ENCODE results near the gene ATRNL1.

The ATRNL1 gene

GRCh38 chr10:115921795-115922194, 828.6 kb downstream of the ATRNL1 start:
- Mint-ChIP-seq H3K27me3 (ENCODE audit: low read depth) (no peaks in the 10 kb centered on the region), H3K4me3 (no peak overlapping the region), H3K4me1 (ENCODE audit: low read depth) (no peaks in the 10 kb centered on the region), H3K9me3 (no peaks in the 10 kb centered on the region), H3K36me3 (ENCODE audit: low read depth) (no peaks in the 10 kb centered on the region), H3K27ac (no peak overlapping the region)

- H3K4me1 Mint-ChIP-seq (ENCODE audit: low read depth) = no peaks in the 10 kb centered on the region
Observed at GRCh38 chr10:115931309-115931708, 838.1 kb downstream of the ATRNL1 start.

GRCh38 chr10:115932099-115932498, 838.9 kb downstream of the ATRNL1 start:
- Mint-ChIP-seq H3K9me3 (no peaks in the 10 kb centered on the region), H3K27me3 (ENCODE audit: low read depth) (no peaks in the 10 kb centered on the region), H3K27ac (no peak overlapping the region), H3K4me1 (ENCODE audit: low read depth) (no peaks in the 10 kb centered on the region), H3K36me3 (ENCODE audit: low read depth) (no peaks in the 10 kb centered on the region), H3K4me3 (no peak overlapping the region)

More at GRCh38 chr10:115931309-115931708, 838.1 kb downstream of the ATRNL1 start:
- Mint-ChIP-seq H3K27me3 (ENCODE audit: low read depth) (no peaks in the 10 kb centered on the region), H3K9me3 (no peaks in the 10 kb centered on the region), H3K36me3 (ENCODE audit: low read depth) (no peaks in the 10 kb centered on the region), H3K4me3 (no peak overlapping the region), H3K27ac (no peak overlapping the region)

- Mint-ChIP-seq H3K9me3 (no peaks in the 10 kb centered on the region), H3K4me3 (no peak overlapping the region), H3K36me3 (ENCODE audit: low read depth) (no peaks in the 10 kb centered on the region), H3K4me1 (ENCODE audit: low read depth) (no peaks in the 10 kb centered on the region), H3K27ac (no peak overlapping the region), H3K27me3 (ENCODE audit: low read depth) (no peaks in the 10 kb centered on the region)
Observed at GRCh38 chr10:115933098-115933497, 839.9 kb downstream of the ATRNL1 start.

GRCh38 chr10:115935731-115936130, 842.6 kb downstream of the ATRNL1 start:
- no peak overlapping the region for H3K4me3 Mint-ChIP-seq
- no peaks in the 10 kb centered on the region for H3K36me3 Mint-ChIP-seq (ENCODE audit: low read depth)
- H3K27me3 Mint-ChIP-seq (ENCODE audit: low read depth) = no peaks in the 10 kb centered on the region
- no peak overlapping the region for H3K27ac Mint-ChIP-seq
- H3K9me3 Mint-ChIP-seq = no peaks in the 10 kb centered on the region
- no peaks in the 10 kb centered on the region for H3K4me1 Mint-ChIP-seq (ENCODE audit: low read depth)

GRCh38 chr10:115936926-115937767, 844.0 kb downstream of the ATRNL1 start:
- Mint-ChIP-seq H3K4me1 (ENCODE audit: low read depth) (no peaks in the 10 kb centered on the region), H3K4me3 (no peak overlapping the region), H3K27ac (no peak overlapping the region), H3K36me3 (ENCODE audit: low read depth) (no peaks in the 10 kb centered on the region), H3K27me3 (ENCODE audit: low read depth) (no peaks in the 10 kb centered on the region), H3K9me3 (no peaks in the 10 kb centered on the region)

GRCh38 chr10:115937768-115938056, 844.5 kb downstream of the ATRNL1 start:
- Mint-ChIP-seq H3K9me3 (no peaks in the 10 kb centered on the region), H3K4me3 (no peak overlapping the region), H3K27me3 (ENCODE audit: low read depth) (no peaks in the 10 kb centered on the region), H3K27ac (no peak overlapping the region), H3K4me1 (ENCODE audit: low read depth) (no peaks in the 10 kb centered on the region), H3K36me3 (ENCODE audit: low read depth) (no peaks in the 10 kb centered on the region)

GRCh38 chr10:115939101-115939854, 846.1 kb downstream of the ATRNL1 start:
- Mint-ChIP-seq H3K4me1 (ENCODE audit: low read depth) (no peaks in the 10 kb centered on the region), H3K9me3 (no peaks in the 10 kb centered on the region), H3K27me3 (ENCODE audit: low read depth) (no peaks in the 10 kb centered on the region), H3K27ac (no peak overlapping the region), H3K36me3 (ENCODE audit: low read depth) (no peaks in the 10 kb centered on the region), H3K4me3 (no peak overlapping the region)

- H3K27me3 Mint-ChIP-seq (ENCODE audit: low read depth) = no peaks in the 10 kb centered on the region
- H3K27ac Mint-ChIP-seq = no peak overlapping the region
- H3K4me1 Mint-ChIP-seq (ENCODE audit: low read depth) = no peaks in the 10 kb centered on the region
- H3K9me3 Mint-ChIP-seq = no peaks in the 10 kb centered on the region
- H3K36me3 Mint-ChIP-seq (ENCODE audit: low read depth) = no peaks in the 10 kb centered on the region
- no peak overlapping the region for H3K4me3 Mint-ChIP-seq
Observed at GRCh38 chr10:115941361-115941771, 848.2 kb downstream of the ATRNL1 start.

GRCh38 chr10:115942101-115942500, 848.9 kb downstream of the ATRNL1 start:
- H3K4me1 Mint-ChIP-seq (ENCODE audit: low read depth) = no peaks in the 10 kb centered on the region
- no peak overlapping the region for H3K27ac Mint-ChIP-seq
- no peaks in the 10 kb centered on the region for H3K36me3 Mint-ChIP-seq (ENCODE audit: low read depth)
- H3K9me3 Mint-ChIP-seq = no peaks in the 10 kb centered on the region
- H3K4me3 Mint-ChIP-seq = no peak overlapping the region
- no peaks in the 10 kb centered on the region for H3K27me3 Mint-ChIP-seq (ENCODE audit: low read depth)

- no peak overlapping the region for H3K27ac Mint-ChIP-seq
- no peaks in the 10 kb centered on the region for H3K36me3 Mint-ChIP-seq (ENCODE audit: low read depth)
- no peak overlapping the region for H3K4me3 Mint-ChIP-seq
- no peaks in the 10 kb centered on the region for H3K27me3 Mint-ChIP-seq (ENCODE audit: low read depth)
- H3K9me3 Mint-ChIP-seq = no peaks in the 10 kb centered on the region
- no peaks in the 10 kb centered on the region for H3K4me1 Mint-ChIP-seq (ENCODE audit: low read depth)
Observed at GRCh38 chr10:115944538-115944937, 851.4 kb downstream of the ATRNL1 start.

- H3K36me3 Mint-ChIP-seq (ENCODE audit: low read depth) = no peaks in the 10 kb centered on the region
- H3K9me3 Mint-ChIP-seq = no peaks in the 10 kb centered on the region
- no peaks in the 10 kb centered on the region for H3K4me1 Mint-ChIP-seq (ENCODE audit: low read depth)
- no peak overlapping the region for H3K27ac Mint-ChIP-seq
- no peaks in the 10 kb centered on the region for H3K27me3 Mint-ChIP-seq (ENCODE audit: low read depth)
- H3K4me3 Mint-ChIP-seq = no peak overlapping the region
Observed at GRCh38 chr10:115945701-115946445, 852.7 kb downstream of the ATRNL1 start.

- Mint-ChIP-seq H3K27me3 (ENCODE audit: low read depth) (no peaks in the 10 kb centered on the region), H3K9me3 (no peaks in the 10 kb centered on the region), H3K36me3 (ENCODE audit: low read depth) (no peaks in the 10 kb centered on the region), H3K4me3 (no peak overlapping the region), H3K27ac (no peak overlapping the region), H3K4me1 (ENCODE audit: low read depth) (no peaks in the 10 kb centered on the region)
Observed at GRCh38 chr10:115947104-115947503, 853.9 kb downstream of the ATRNL1 start.

GRCh38 chr10:115948465-115948864, 855.3 kb downstream of the ATRNL1 start:
- Mint-ChIP-seq H3K4me1 (ENCODE audit: low read depth) (no peaks in the 10 kb centered on the region), H3K27ac (no peak overlapping the region)

More at GRCh38 chr10:115948465-115948864, 855.3 kb downstream of the ATRNL1 start:
- H3K27me3 Mint-ChIP-seq (ENCODE audit: low read depth) = no peaks in the 10 kb centered on the region
- no peaks in the 10 kb centered on the region for H3K36me3 Mint-ChIP-seq (ENCODE audit: low read depth)
- H3K9me3 Mint-ChIP-seq = no peaks in the 10 kb centered on the region
- H3K4me3 Mint-ChIP-seq = no peak overlapping the region

All from T-helper 1 cell treated with Interleukin-12 subunit alpha and Interleukin-12 subunit beta and Interleukin-4 antibody, amounts not matched to agents 30 μg/mL and 1 μg/mL, for 36 hours (primary cell).